GM23338 (cell line): ENCODE results near the gene NR2C2AP.

ENCODE experiments used
- CREB1 ChIP-seq: fragments of 250-450 bp; sonication (Bioruptor Pico); IDR thresholded peaks from 2 replicates; pipeline ENCODE4 v1.5.0; 2020; ENCODE audit warnings: low read depth, mild to moderate bottlenecking, moderate library complexity
- NANOG ChIP-seq: IDR thresholded peaks from 2 replicates; pipeline ENCODE4 v1.6.1; 2016; ENCODE audit warnings: antibody characterized with exemption, borderline replicate concordance
- POLR2AphosphoS5 ChIP-seq: IDR thresholded peaks from 2 replicates; pipeline ENCODE4 v1.6.1; 2016; ENCODE audit warnings: antibody characterized with exemption, low read depth
- TF ChIP-seq, protein P1 (sequence below), 2 experiments: fragments of 200-600 bp in 1 of 2; sonication (generic) in 1 of 2; conservative IDR thresholded peaks; 2 replicates each; pipeline versions ENCODE4 v1.5.1 to v1.6.1; 2016 to 2017; ENCODE audit warnings: antibody characterized with exemption in 2 of 2, low read depth in 2 of 2, mild to moderate bottlenecking in 2 of 2, moderate library complexity in 1 of 2

DNA sequence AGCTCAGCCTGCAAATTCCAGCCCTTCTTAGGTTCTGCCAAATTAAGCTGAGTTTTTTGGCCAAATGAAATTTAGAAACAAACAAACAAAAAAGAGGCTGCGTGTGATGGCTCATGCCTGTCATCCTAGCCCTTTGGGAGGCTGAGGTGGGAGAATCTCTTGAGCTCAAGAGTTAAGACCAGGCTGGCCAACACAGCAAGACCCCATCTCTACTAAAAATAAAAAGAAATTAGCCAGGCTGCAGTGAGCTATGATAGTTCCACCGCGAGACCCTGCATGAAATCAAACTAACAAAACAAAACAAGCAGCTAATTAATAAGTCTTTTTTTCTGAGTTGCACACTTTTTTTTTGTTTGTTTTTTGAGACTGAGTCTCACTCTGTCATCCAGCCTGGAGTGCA lies 26.5 kb upstream of the NR2C2AP start:
- no peak for TF ChIP-seq CREB1 (CRISPR knock-in tag)
- TF ChIP-seq, protein P1, sequence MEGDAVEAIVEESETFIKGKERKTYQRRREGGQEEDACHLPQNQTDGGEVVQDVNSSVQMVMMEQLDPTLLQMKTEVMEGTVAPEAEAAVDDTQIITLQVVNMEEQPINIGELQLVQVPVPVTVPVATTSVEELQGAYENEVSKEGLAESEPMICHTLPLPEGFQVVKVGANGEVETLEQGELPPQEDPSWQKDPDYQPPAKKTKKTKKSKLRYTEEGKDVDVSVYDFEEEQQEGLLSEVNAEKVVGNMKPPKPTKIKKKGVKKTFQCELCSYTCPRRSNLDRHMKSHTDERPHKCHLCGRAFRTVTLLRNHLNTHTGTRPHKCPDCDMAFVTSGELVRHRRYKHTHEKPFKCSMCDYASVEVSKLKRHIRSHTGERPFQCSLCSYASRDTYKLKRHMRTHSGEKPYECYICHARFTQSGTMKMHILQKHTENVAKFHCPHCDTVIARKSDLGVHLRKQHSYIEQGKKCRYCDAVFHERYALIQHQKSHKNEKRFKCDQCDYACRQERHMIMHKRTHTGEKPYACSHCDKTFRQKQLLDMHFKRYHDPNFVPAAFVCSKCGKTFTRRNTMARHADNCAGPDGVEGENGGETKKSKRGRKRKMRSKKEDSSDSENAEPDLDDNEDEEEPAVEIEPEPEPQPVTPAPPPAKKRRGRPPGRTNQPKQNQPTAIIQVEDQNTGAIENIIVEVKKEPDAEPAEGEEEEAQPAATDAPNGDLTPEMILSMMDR (conservative IDR thresholded peaks at IDR 0.05; ENCODE audit: low read depth in 2 of 2), result no peak
- TF ChIP-seq POLR2AphosphoS5, result no peak
- TF ChIP-seq NANOG, result no peak
